NB4 (cell line): ENCODE measurements around the gene NFAT5.

Source experiments
- MYC ChIP-seq: IDR thresholded peaks from 2 replicates; pipeline ENCODE4 v1.6.1; 2011; ENCODE audit warnings: low read depth, low read length
- POLR2A ChIP-seq: IDR thresholded peaks from 2 replicates; pipeline ENCODE4 v1.6.1; 2011; ENCODE audit warnings: mild to moderate bottlenecking; ENCODE audit not compliant: insufficient read length; ENCODE audit errors: extremely low read depth
- TF ChIP-seq, protein P1 (sequence below): IDR thresholded peaks from one replicate; pipeline ENCODE4 v1.5.1; 2012; ENCODE audit warnings: low read depth, low read length
- TF ChIP-seq, protein P2 (sequence below): IDR thresholded peaks from 2 replicates; pipeline ENCODE4 v1.6.1; 2011; ENCODE audit warnings: low read depth, low read length

DNA sequence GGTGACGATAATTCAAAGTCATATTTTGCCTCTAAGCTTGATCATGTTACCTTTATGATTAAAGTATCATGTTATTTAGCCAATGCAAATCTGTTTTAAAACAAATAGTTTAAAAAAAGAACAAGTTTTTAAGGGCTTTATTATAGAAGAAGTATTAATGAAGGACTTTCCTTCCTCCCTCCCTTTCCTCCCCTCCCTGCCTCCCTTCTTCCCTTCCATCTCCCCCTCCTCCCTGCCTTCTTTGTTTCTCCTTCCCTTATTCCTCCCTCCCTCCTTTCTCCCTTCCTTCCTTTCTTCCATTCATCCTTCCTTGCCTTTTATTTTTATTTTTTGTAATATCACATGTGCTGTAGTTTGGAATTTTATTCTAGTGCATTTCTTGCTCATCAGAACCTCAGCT, 134.1 kb downstream of the NFAT5 start:
- no peak for TF ChIP-seq POLR2A
- TF ChIP-seq, protein P1, sequence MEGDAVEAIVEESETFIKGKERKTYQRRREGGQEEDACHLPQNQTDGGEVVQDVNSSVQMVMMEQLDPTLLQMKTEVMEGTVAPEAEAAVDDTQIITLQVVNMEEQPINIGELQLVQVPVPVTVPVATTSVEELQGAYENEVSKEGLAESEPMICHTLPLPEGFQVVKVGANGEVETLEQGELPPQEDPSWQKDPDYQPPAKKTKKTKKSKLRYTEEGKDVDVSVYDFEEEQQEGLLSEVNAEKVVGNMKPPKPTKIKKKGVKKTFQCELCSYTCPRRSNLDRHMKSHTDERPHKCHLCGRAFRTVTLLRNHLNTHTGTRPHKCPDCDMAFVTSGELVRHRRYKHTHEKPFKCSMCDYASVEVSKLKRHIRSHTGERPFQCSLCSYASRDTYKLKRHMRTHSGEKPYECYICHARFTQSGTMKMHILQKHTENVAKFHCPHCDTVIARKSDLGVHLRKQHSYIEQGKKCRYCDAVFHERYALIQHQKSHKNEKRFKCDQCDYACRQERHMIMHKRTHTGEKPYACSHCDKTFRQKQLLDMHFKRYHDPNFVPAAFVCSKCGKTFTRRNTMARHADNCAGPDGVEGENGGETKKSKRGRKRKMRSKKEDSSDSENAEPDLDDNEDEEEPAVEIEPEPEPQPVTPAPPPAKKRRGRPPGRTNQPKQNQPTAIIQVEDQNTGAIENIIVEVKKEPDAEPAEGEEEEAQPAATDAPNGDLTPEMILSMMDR = no peak
- no peak for TF ChIP-seq MYC
- TF ChIP-seq, protein P2, sequence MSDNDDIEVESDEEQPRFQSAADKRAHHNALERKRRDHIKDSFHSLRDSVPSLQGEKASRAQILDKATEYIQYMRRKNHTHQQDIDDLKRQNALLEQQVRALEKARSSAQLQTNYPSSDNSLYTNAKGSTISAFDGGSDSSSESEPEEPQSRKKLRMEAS = no peak
